Left lung (tissue), 10 donors: ENCODE results near the gene HOOK2. TPM values are rescaled to one million over a fixed set of nuclear protein-coding genes. Genes with fewer than 3 reads are reported as not detected.
"Not testable (repeated sequence)": the region's sequence is repeated elsewhere in the genome, so short reads cannot be mapped to it uniquely, and the experiment has no call there.

Experiments
- ATAC-seq: fragments of 200-7000 bp; cut with Tn5 transposase; one replicate; pipeline ENCODE4 v1.9.1; 2020; ENCODE audit warnings: moderate library complexity
- DNase-seq, 4 donors: peaks; one replicate each; pipeline ENCODE4 v3.0.0-alpha.2; 2013 to 2020
- H3K27ac ChIP-seq, 2 donors: fragments of 200-600 bp; sonication (generic) in 1 of 2; one replicate each; pipeline versions ENCODE4 v1.5.0 to v1.8.0; 2020 to 2021
- H3K27me3 ChIP-seq, 2 donors: fragments of 200-600 bp; sonication (generic) in 1 of 2; one replicate each; pipeline versions ENCODE4 v1.5.0 to v1.8.0; 2020 to 2021
- H3K36me3 ChIP-seq, 2 donors: fragments of 200-600 bp; sonication (generic) in 1 of 2; one replicate each; pipeline versions ENCODE4 v1.5.0 to v1.8.0; 2020 to 2021
- H3K4me1 ChIP-seq, 2 donors: fragments of 200-600 bp; one replicate each; pipeline ENCODE4 v1.8.0; 2021
- H3K4me3 ChIP-seq, 2 donors: fragments of 200-600 bp; sonication (generic) in 1 of 2; one replicate each; pipeline versions ENCODE4 v1.5.0 to v1.8.0; 2020 to 2021; ENCODE audit warnings: mild to moderate bottlenecking in 1 of 2
- H3K9me3 ChIP-seq, 2 donors: fragments of 200-600 bp; sonication (generic) in 1 of 2; one replicate each; pipeline versions ENCODE4 v1.5.0 to v1.8.0; 2020 to 2021
- intact Hi-C, 2 donors: fragments of 100-400 bp; cut with DNase I; formaldehyde crosslinking; loops; one replicate each; pipeline versions ENCODE4 v1.11.2 to v1.14.2; 2022
- polyA plus RNA-seq, 6 donors: library from polyadenylated mRNA; unstranded; fragments of 120-200 nt; gene quantifications; one replicate each; pipeline ENCODE4 v1.2.1, GENCODE V29; 2013; ENCODE audit not compliant: insufficient read length in 6 of 6
- total RNA-seq, 2 donors: library from RNA; stranded (reverse); fragmentation: NEBNext Ultra II Directional; extraction: Animal tissue kit (Norgen Biotek cat#: 25700); gene quantifications; one replicate each; pipeline ENCODE4 v1.2.1, GENCODE V29; 2021
- TF ChIP-seq, protein P1 (sequence below), 2 donors: fragments of 200-600 bp; sonication (generic) in 1 of 2; IDR thresholded peaks; one replicate each; pipeline versions ENCODE4 v1.5.0 to v1.8.0; 2021; ENCODE audit warnings: antibody characterized with exemption in 2 of 2
- donor health status: DM: no; HTN: yes; CAD: no.
- donor health status: DM: no; HTN: no; CAD: no.

Gene HOOK2
- total and polyA plus RNA-seq, 8 donors = 57.7 to 91.2 (median 73.5) TPM

DNA sequence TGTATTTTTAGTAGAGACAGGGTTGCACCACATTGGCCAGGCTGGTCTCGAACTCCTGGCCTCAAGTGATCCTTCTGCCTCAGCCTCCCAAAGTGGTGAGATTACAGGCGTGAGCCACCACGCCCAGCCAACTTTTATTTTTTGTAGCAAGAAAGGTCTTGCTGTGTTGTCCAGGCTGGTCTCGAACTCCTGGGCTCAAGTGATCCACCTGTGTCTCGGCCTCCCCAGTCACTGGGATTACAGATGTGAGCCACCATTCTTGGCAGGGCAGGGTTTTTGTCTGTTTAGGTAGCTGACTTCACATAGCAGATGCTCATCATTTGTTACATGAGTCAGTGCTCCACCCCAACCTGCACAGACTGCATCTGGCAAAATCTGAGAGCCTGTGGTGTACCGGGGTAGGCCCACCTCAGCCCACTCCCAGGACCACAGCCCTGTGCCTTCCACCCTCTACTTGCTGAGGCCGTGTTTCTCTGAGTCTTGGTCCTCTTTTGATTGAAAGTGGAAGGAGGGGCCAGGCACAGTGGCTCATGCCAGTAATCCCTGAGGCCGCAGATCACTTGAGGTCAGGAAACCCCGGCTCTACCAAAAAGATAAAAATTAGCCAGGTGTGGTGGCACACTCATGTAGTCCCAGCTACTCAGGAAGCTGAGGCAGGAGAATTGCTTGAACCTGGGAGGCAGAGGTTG lies 47.5 kb downstream of the HOOK2 start:
- Histone ChIP-seq H3K9me3 (no peaks in the 10 kb centered on the region), H3K27me3 (no peaks in the 10 kb centered on the region), H3K36me3 (peaks cover 0 to 49% of the 10 kb centered on the region in 2 donors), H3K4me3 (no peak overlapping the region), H3K27ac (no peak overlapping the region), H3K4me1 (peaks cover 8 to 47% of the 10 kb centered on the region in 2 donors)
- DNase-seq (no peak), ATAC-seq (no peak)
- TF ChIP-seq, protein P1, sequence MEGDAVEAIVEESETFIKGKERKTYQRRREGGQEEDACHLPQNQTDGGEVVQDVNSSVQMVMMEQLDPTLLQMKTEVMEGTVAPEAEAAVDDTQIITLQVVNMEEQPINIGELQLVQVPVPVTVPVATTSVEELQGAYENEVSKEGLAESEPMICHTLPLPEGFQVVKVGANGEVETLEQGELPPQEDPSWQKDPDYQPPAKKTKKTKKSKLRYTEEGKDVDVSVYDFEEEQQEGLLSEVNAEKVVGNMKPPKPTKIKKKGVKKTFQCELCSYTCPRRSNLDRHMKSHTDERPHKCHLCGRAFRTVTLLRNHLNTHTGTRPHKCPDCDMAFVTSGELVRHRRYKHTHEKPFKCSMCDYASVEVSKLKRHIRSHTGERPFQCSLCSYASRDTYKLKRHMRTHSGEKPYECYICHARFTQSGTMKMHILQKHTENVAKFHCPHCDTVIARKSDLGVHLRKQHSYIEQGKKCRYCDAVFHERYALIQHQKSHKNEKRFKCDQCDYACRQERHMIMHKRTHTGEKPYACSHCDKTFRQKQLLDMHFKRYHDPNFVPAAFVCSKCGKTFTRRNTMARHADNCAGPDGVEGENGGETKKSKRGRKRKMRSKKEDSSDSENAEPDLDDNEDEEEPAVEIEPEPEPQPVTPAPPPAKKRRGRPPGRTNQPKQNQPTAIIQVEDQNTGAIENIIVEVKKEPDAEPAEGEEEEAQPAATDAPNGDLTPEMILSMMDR (IDR thresholded peaks at IDR 0.05) = no peak
- intact Hi-C loops = no loop called here

- H3K9me3 ChIP-seq = no peaks in the 10 kb centered on the region
- H3K36me3 ChIP-seq = peaks cover 0 to 44% of the 10 kb centered on the region in 2 donors
- TF ChIP-seq, protein P1 (IDR thresholded peaks at IDR 0.05) = no peak
- no peak overlapping the region for H3K27ac ChIP-seq
- no peak for DNase-seq
- no peaks in the 10 kb centered on the region for H3K27me3 ChIP-seq
- intact Hi-C loops = no loop called here
- no peak overlapping the region for H3K4me3 ChIP-seq
- H3K4me1 ChIP-seq = peaks cover 0 to 40% of the 10 kb centered on the region in 2 donors
- no peak for ATAC-seq
These were observed 48.4 kb downstream of the HOOK2 start for GRCh38 chr19:12726988-12727316.

- H3K27me3 ChIP-seq, DNase-seq, H3K27ac ChIP-seq, intact Hi-C loops, ATAC-seq, H3K4me3 ChIP-seq, H3K9me3 ChIP-seq: not testable (repeated sequence)
- Histone ChIP-seq H3K4me1 (peaks cover 4 to 39% of the 10 kb centered on the region in 2 donors), H3K36me3 (peaks cover 0 to 31% of the 10 kb centered on the region in 2 donors)
These were observed 49.7 kb downstream of the HOOK2 start for GRCh38 chr19:12725612-12726011.

GRCh38 chr19:12723641-12724426 lies 51.5 kb downstream of the HOOK2 start, which contains the start of gene TNPO2:
Gene TNPO2, minus strand, starts transcription at chr19:12723932. Its CDS starts 2,955 bp downstream, at chr19:12720977.
- H3K4me3 ChIP-seq = peak within 1 kb of the TSS; percentile 44 to 63
- H3K9me3 ChIP-seq = no peaks in the 10 kb centered on the region
- intact Hi-C loops = no loop called here
- H3K36me3 ChIP-seq = peaks cover 0 to 17% of the 10 kb centered on the region in 2 donors
- H3K27ac ChIP-seq = peak within 1 kb of the TSS; percentile 79 to 89
- TF ChIP-seq, protein P1 (IDR thresholded peaks at IDR 0.05) = no peak
- peak; percentile 74 for ATAC-seq
- DNase-seq = peak in 3 of 4 donors; percentile 65 to 84 (median 71)
- H3K27me3 ChIP-seq = no peaks in the 10 kb centered on the region
- peaks cover 11 to 40% of the 10 kb centered on the region in 2 donors for H3K4me1 ChIP-seq

DNA sequence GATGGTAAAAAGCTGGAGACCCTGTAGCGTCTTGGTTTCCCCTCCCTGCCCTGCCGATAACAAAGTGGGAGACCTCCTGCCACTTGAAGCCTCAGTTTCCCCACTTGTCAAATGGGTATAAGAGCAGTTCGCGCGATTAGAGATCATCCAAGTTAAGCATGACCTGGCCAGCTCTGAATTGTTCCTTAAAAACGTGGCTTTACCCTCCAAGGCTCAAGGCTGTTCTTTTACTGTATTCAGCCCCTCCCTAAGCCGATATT lies 52.0 kb downstream of the HOOK2 start:
- Histone ChIP-seq H3K9me3 (no peaks in the 10 kb centered on the region), H3K27me3 (no peaks in the 10 kb centered on the region), H3K4me1 (peaks cover 11 to 40% of the 10 kb centered on the region in 2 donors), H3K27ac (peak overlapping the region; percentile 79 to 89), H3K36me3 (peaks cover 0 to 17% of the 10 kb centered on the region in 2 donors), H3K4me3 (peak overlapping the region; percentile 44 to 63)
- peak; percentile 1 for ATAC-seq
- intact Hi-C loops = no loop called here
- TF ChIP-seq, protein P1 (IDR thresholded peaks at IDR 0.05) = no peak
- no peak for DNase-seq
